ENCODE data around the gene APOA1.

The APOA1 gene

DNA sequence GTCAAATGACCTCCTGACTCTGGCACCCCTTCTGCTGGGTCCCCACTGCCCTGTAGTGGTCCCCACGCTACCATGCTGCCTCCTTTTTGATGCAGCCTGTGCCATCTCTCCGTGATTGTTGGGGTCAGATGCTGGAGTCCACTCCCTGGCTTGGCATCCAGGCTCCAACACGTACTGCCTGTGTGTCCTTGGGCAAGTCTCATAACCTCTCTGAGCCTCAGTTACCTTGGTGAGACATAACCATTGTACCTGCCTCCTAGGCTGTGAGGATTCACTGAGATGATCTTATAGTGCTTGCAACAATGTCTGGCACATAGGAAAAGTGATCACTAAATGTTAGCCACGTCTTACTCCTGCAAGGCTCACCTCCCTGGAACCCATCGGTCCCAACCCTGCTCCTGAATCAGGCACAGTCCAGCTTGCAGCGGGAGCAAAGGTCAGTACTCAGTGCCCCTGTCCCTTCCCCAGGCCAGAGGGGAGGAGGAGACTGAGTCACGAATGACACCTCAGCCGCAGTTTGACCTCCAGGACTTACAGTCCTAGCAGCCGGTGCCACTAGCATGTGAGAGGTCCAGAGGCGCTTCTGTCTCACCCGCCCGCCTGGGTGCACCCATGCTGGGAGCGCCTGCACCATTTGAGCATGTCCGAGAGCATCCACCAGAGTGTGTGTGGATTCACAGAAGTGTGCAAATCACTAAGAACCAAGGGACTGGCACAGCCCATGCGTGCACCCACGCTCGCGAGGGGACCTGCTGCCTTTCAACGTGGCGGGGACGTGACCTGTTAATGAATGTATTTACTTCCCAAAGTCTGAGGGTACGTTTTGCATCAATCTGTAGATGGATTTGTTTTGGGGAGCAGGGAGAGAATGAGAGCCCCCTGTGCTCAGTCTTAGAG, 11.3 kb downstream of the APOA1 start:
- TF ChIP-seq, protein P1, sequence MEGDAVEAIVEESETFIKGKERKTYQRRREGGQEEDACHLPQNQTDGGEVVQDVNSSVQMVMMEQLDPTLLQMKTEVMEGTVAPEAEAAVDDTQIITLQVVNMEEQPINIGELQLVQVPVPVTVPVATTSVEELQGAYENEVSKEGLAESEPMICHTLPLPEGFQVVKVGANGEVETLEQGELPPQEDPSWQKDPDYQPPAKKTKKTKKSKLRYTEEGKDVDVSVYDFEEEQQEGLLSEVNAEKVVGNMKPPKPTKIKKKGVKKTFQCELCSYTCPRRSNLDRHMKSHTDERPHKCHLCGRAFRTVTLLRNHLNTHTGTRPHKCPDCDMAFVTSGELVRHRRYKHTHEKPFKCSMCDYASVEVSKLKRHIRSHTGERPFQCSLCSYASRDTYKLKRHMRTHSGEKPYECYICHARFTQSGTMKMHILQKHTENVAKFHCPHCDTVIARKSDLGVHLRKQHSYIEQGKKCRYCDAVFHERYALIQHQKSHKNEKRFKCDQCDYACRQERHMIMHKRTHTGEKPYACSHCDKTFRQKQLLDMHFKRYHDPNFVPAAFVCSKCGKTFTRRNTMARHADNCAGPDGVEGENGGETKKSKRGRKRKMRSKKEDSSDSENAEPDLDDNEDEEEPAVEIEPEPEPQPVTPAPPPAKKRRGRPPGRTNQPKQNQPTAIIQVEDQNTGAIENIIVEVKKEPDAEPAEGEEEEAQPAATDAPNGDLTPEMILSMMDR (IDR thresholded peaks at IDR 0.05; ENCODE audit: insufficient read depth, low read depth, low read length, missing control alignments) = no peak
- no peak for DNase-seq (ENCODE audit: low read depth)
- H3K4me3 ChIP-seq (ENCODE audit: low read depth, low read length) = no peak overlapping the region

DNA sequence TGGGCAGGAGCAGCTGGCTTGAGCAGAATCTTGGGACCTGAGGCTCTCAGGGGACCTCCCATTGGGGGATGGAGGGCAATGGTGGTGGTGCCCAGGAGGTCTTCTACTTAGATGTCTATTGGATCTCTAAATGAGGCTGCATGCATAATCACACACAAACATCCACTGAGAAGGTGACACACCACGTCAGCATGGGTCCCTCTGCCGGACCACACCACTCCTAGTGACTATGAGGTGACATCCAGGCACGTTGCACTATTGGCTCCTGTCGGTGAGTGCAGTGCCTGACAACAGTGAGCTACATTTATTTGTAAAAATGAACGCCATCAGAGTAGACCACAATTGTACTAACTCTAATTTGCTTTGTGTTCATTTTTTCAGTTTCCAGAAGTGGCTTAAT, 12.0 kb downstream of the APOA1 start:
- DNase-seq (ENCODE audit: low read depth) = no peak
- TF ChIP-seq, protein P1 (IDR thresholded peaks at IDR 0.05; ENCODE audit: insufficient read depth, low read depth, low read length, missing control alignments) = no peak
- no peak overlapping the region for H3K4me3 ChIP-seq (ENCODE audit: low read depth, low read length)

DNA sequence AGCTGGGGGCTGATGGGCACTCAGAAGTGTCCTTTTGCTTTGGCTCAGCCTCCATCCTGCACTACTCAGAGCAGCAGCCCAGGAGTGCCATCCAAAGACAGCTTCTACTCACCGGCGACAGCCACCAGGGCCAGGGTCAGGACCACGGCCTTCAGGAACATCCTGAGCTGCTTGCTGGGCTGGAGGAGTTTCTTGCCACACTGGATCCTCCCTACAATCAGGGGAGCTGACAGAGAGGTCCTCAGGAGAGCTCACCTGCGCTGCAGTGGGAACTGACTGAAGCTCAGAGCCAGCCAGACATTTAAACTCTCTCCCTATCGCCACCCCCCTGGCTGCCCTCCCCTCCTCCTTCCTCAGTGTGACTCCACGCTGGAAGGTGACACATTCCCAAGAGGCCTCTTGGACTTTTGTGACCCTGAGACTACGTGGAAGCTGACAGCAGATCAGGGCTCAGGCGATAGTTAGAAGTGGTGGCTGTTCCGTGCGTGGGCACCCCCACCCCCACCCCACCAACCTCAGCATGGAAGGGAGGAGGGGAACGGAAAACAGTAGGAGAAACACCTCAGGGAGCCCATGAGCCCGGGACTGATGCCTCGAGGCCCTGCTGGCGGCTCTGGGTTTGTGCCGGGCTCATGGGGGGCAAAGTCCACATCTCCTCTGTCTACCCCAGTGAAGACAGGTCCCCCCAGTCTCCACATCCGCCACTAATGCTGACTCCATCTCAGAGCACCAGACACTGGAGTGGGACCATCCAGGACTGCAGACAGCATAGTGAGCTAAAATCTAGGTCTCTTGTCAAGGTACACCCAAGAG, 14.2 kb downstream of the APOA1 start, which contains the start of gene APOA4:
APOA4 (minus strand) TSS at position 274 of the 813 bp plus-strand sequence; CDS start at position 161, 113 bp downstream.
- no peak for DNase-seq (ENCODE audit: low read depth)
- no peak within 1 kb of the TSS for H3K4me3 ChIP-seq (ENCODE audit: low read depth, low read length)
- TF ChIP-seq, protein P1 (IDR thresholded peaks at IDR 0.05; ENCODE audit: insufficient read depth, low read depth, low read length, missing control alignments) = no peak

DNA sequence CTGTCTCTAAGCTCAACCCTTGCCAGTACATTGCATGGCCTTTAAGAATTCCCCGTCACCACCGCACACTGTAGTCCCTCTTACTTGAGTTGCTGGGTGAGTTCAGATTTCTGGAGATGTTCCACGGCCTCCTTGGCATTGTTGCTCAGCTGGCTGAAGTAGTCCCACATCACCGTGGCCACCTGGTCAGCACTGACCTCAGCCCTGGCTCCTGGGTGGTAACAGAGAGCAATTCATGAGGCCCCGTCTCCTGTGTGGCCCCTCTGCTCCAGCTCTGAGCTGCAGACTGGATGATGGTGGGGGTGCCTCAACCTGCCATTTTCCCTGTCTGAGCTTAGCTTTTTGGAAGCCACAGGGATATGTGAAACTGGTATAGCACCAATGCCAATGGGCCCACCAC, 14.8 kb downstream of the APOA1 start:
- TF ChIP-seq, protein P1 (IDR thresholded peaks at IDR 0.05; ENCODE audit: insufficient read depth, low read depth, low read length, missing control alignments) = no peak
- H3K4me3 ChIP-seq (ENCODE audit: low read depth, low read length) = no peak overlapping the region
- DNase-seq (ENCODE audit: low read depth) = no peak

DNA sequence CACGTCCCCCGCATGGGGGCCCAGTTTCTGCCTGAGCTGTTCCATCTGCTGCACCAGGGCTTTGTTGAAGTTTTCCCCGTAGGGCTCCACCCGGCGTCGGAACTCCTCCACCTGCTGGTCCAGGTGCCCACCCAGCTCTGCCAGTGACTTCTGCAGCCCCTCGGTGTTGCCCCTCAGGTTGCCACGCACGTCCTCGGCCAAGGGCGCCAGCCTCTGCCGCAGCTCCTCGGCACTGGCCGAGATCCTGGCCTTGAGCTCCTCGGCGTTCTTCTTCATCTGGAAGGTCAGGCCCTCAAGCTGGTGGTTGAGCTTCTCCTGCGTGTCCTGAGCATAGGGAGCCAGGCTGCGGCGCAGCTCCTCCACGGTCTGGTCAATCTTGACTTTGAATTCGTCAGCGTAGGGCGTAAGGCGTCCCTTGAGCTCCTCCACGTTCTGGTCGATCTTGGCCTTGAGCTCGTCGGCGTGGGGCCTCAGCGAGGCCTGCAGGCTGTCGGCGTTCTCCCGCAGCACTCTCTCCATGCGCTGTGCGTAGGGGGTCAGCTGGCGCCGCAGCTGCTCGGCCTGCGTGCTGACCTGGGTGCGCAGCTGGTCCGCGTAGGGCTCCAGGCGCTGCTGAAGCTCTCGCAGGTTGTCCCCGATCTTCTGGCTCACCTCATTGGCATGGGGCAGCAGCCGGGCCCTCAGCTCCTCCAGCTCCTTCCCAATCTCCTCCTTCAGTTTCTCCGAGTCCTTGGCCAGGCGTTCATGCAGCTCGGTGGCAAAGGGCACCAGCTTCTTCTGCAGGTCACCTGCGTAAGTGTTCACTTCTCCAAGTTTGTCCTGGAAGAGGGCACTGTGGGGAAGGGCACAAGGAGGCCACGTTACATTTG, 16.1 kb downstream of the APOA1 start:
- TF ChIP-seq, protein P1 (IDR thresholded peaks at IDR 0.05; ENCODE audit: insufficient read depth, low read depth, low read length, missing control alignments) = no peak
- no peak overlapping the region for H3K4me3 ChIP-seq (ENCODE audit: low read depth, low read length)
- DNase-seq (ENCODE audit: low read depth) = no peak

DNA sequence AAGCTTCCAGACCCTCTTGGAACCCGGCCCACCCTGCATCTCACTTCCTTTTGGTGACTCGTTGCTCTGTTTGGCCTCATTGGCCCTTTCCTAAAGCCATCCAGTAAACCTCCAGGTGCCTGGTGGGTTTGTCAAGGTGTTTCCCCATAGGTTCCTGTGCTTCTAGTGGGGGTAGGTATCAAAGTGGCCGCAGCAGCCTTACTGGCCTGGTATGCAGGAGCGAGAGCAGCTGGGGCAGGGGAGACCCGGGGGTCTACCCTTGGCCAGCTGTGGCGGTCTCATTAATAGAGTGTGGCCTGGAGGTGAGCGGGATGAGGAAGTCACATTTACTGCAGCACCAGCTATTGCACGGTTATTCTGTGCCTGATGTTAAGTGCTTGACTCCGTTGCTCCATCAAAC, 18.4 kb downstream of the APOA1 start:
- H3K4me3 ChIP-seq (ENCODE audit: low read depth, low read length) = no peak overlapping the region
- no peak for DNase-seq (ENCODE audit: low read depth)
- TF ChIP-seq, protein P1 (IDR thresholded peaks at IDR 0.05; ENCODE audit: insufficient read depth, low read depth, low read length, missing control alignments) = no peak
